HepG2 (cell line): ENCODE results near the gene SSU72. TPM values are rescaled to one million over a fixed set of nuclear protein-coding genes. Genes with fewer than 3 reads are reported as not detected.
A peak's percentile ranks its signal among the peaks of the same experiment; 100 is the strongest.

ENCODE experiments used
- AHDC1 ChIP-seq: sonication (generic); formaldehyde crosslinking; IDR thresholded peaks from 2 replicates; pipeline ENCODE4 v1.5.1; 2020; ENCODE audit warnings: mild to moderate bottlenecking, missing genetic modification reagents, borderline replicate concordance
- DNMT3B ChIP-seq: conservative IDR thresholded peaks from 2 replicates; pipeline ENCODE4 v1.6.1; 2016; ENCODE audit warnings: missing biosample characterization, control low read depth
- E2F1 ChIP-seq: sonication (generic); formaldehyde crosslinking; IDR thresholded peaks from 2 replicates; pipeline ENCODE4 v1.5.0; 2020; ENCODE audit warnings: missing genetic modification reagents
- GABPA ChIP-seq, 2 experiments: IDR thresholded peaks; 2 replicates each; pipeline ENCODE4 v1.6.1; 2011 to 2016; ENCODE audit warnings: low read depth in 2 of 2, low read length in 1 of 2, missing biosample characterization in 1 of 2, missing genetic modification characterization in 1 of 2
- IRF2 ChIP-seq: IDR thresholded peaks from 2 replicates; pipeline ENCODE4 v1.6.1; 2018; ENCODE audit warnings: missing genetic modification reagents, missing compliant biosample characterization
- KDM4B ChIP-seq: sonication (generic); formaldehyde crosslinking; IDR thresholded peaks from 2 replicates; pipeline ENCODE4 v1.4.0; 2020; ENCODE audit warnings: missing genetic modification reagents
- KDM5A ChIP-seq: fragments of 200-600 bp; sonication (generic); IDR thresholded peaks from 2 replicates; pipeline ENCODE4 v1.7.0; 2018; ENCODE audit warnings: antibody characterized with exemption, mild to moderate bottlenecking, low read length, borderline replicate concordance
- MLX ChIP-seq: IDR thresholded peaks from 2 replicates; pipeline ENCODE4 v1.6.1; 2016
- NFRKB ChIP-seq: fragments of 450-650 bp; IDR thresholded peaks from 2 replicates; pipeline ENCODE4 v1.6.1; 2017
- NR0B2 ChIP-seq: sonication (generic); formaldehyde crosslinking; IDR thresholded peaks from 2 replicates; pipeline ENCODE4 v1.4.0; 2020; ENCODE audit warnings: mild to moderate bottlenecking, missing genetic modification reagents
- PHF5A ChIP-seq: IDR thresholded peaks from one replicate; pipeline ENCODE4 v1.6.1; 2018; ENCODE audit warnings: low read depth, missing genetic modification reagents; ENCODE audit not compliant: unreplicated experiment
- SKI ChIP-seq: fragments of 450-650 bp; IDR thresholded peaks from one replicate; pipeline ENCODE4 v1.6.1; 2018; ENCODE audit warnings: mild to moderate bottlenecking; ENCODE audit not compliant: partially characterized antibody
- ZBTB7A ChIP-seq: sonication (generic); formaldehyde crosslinking; IDR thresholded peaks from 2 replicates; pipeline ENCODE4 v1.8.0; 2022; ENCODE audit warnings: mild to moderate bottlenecking, missing genetic modification reagents
- ZKSCAN8 ChIP-seq: IDR thresholded peaks from 2 replicates; pipeline ENCODE4 v1.6.1; 2016; ENCODE audit warnings: borderline replicate concordance, missing genetic modification reagents, missing compliant biosample characterization
- ZNF382 ChIP-seq: sonication (generic); formaldehyde crosslinking; IDR thresholded peaks from 2 replicates; pipeline ENCODE4 v1.5.0; 2020; ENCODE audit warnings: missing genetic modification reagents, mild to moderate bottlenecking, borderline replicate concordance
- ZNF556 ChIP-seq: sonication (generic); formaldehyde crosslinking; IDR thresholded peaks from 2 replicates; pipeline ENCODE4 v1.4.0; 2020; ENCODE audit warnings: mild to moderate bottlenecking, missing genetic modification reagents, borderline replicate concordance
- ZNF607 ChIP-seq: sonication (generic); formaldehyde crosslinking; IDR thresholded peaks from 2 replicates; pipeline ENCODE4 v1.5.1; 2020; ENCODE audit warnings: missing genetic modification reagents, mild to moderate bottlenecking, borderline replicate concordance
- ZNF724P ChIP-seq: sonication (generic); formaldehyde crosslinking; IDR thresholded peaks from 2 replicates; pipeline ENCODE4 v1.8.0; 2022; ENCODE audit warnings: missing genetic modification reagents, borderline replicate concordance
- ZNF761 ChIP-seq: sonication (generic); formaldehyde crosslinking; conservative IDR thresholded peaks from 2 replicates; pipeline ENCODE4 v1.4.0; 2020; ENCODE audit warnings: mild to moderate bottlenecking, missing genetic modification reagents
- ZNF772 ChIP-seq: sonication (generic); formaldehyde crosslinking; IDR thresholded peaks from 2 replicates; pipeline ENCODE4 v1.5.0; 2020; ENCODE audit warnings: mild to moderate bottlenecking, missing genetic modification reagents
- ZNF782 ChIP-seq: sonication (generic); formaldehyde crosslinking; IDR thresholded peaks from 2 replicates; pipeline ENCODE4 v1.4.0; 2020; ENCODE audit warnings: missing genetic modification reagents, mild to moderate bottlenecking, borderline replicate concordance
- ZSCAN22 ChIP-seq: sonication (generic); formaldehyde crosslinking; IDR thresholded peaks from 2 replicates; pipeline ENCODE4 v1.4.0; 2020; ENCODE audit warnings: mild to moderate bottlenecking, missing genetic modification reagents
- polyA plus RNA-seq, 8 experiments: library from polyadenylated mRNA; depleted of rRNA in 3 of 8; stranded (reverse) in 7 of 8; unstranded in 1 of 8; fragments of >200 nt; fragmentation: Illumina TruSeq in 4 of 8; extraction: Trizol in 4 of 8; gene quantifications; 2 replicates each; pipeline versions ENCODE4 v1.2.1 to v1.2.3, GENCODE V29; 2011 to 2016; ENCODE audit warnings: low read depth in 4 of 8, missing spikeins in 1 of 8, mixed read lengths in 1 of 8; ENCODE audit not compliant: insufficient read depth in 1 of 8
- total RNA-seq, 5 experiments: library from RNA; depleted of rRNA; stranded (reverse); fragments of >200 nt; fragmentation: Illumina TruSeq; extraction: Trizol; gene quantifications; 2 replicates each; pipeline ENCODE4 v1.2.3, GENCODE V29; 2016; ENCODE audit warnings: low read depth in 1 of 5

Gene SSU72
- total and polyA plus RNA-seq, 2 of the 13 experiments (the other 11 are each of a cell fraction or from before 2014, with no cell fraction given): 42.8 to 67.1 TPM

- TF ChIP-seq AHDC1 (CRISPR knock-in tag) (0 out of 2 replicates have a peak, but pooled peaks have one; percentile 46), ZNF556 (CRISPR knock-in tag) (no peak), ZKSCAN8 (no peak), NFRKB (no peak), ZNF607 (CRISPR knock-in tag) (no peak), PHF5A (no peak), KDM5A (no peak), ZNF761 (CRISPR knock-in tag) (no peak), NR0B2 (CRISPR knock-in tag) (no peak), ZNF724P (CRISPR knock-in tag) (no peak), E2F1 (CRISPR knock-in tag) (no peak), DNMT3B (CRISPR knock-in tag) (no peak), ZNF382 (CRISPR knock-in tag) (no peak), ZNF782 (CRISPR knock-in tag) (no peak), GABPA (IDR thresholded peaks at IDR 0.05; ENCODE audit: low read depth, low read length) (no peak), GABPA (CRISPR knock-in tag; IDR thresholded peaks at IDR 0.05; ENCODE audit: low read depth) (0 out of 2 replicates have a peak, but pooled peaks have one; percentile 12), SKI (no peak), IRF2 (CRISPR knock-in tag) (0 out of 2 replicates have a peak, but pooled peaks have one; percentile 14), KDM4B (CRISPR knock-in tag) (no peak), ZBTB7A (no peak), ZSCAN22 (no peak), ZNF772 (CRISPR knock-in tag) (0 out of 2 replicates have a peak, but pooled peaks have one; percentile 23), MLX (CRISPR knock-in tag) (no peak)
These were observed 39.7 kb upstream of the SSU72 start (continued) for GRCh38 chr1:1614204-1614953.
